GM23248 (cell line): ENCODE results near the gene FBXO2. TPM values are rescaled to one million over a fixed set of nuclear protein-coding genes. Genes with fewer than 3 reads are reported as not detected.

ENCODE experiments used
- DNase-seq: peaks from one replicate; pipeline ENCODE4 v3.0.0-alpha.2; 2015
- H2AFZ ChIP-seq: fragments of 200-600 bp; sonication (generic); 2 replicates; pipeline ENCODE4 v1.6.1; 2016; ENCODE audit warnings: antibody characterized with exemption
- H3F3A ChIP-seq: fragments of 200-600 bp; sonication (generic); 2 replicates; pipeline ENCODE4 v1.6.1; 2016; ENCODE audit warnings: mild to moderate bottlenecking, antibody characterized with exemption, mixed run types; ENCODE audit not compliant: insufficient read depth
- H3K27ac ChIP-seq: fragments of 200-600 bp; sonication (generic); 2 replicates; pipeline ENCODE4 v1.5.1; 2016; ENCODE audit warnings: mild to moderate bottlenecking
- H3K27me3 ChIP-seq: fragments of 200-600 bp; sonication (generic); replicated peaks from 2 replicates; pipeline ENCODE4 v1.6.1; 2016; ENCODE audit warnings: mild to moderate bottlenecking; ENCODE audit not compliant: insufficient read depth
- H3K36me3 ChIP-seq: fragments of 200-600 bp; sonication (generic); 2 replicates; pipeline ENCODE4 v1.6.1; 2016; ENCODE audit warnings: low read depth, mild to moderate bottlenecking
- H3K4me1 ChIP-seq: fragments of 200-600 bp; sonication (generic); 2 replicates; pipeline ENCODE4 v1.6.1; 2016; ENCODE audit warnings: mild to moderate bottlenecking; ENCODE audit not compliant: insufficient read depth
- H3K4me2 ChIP-seq: fragments of 200-600 bp; sonication (generic); one replicate; pipeline ENCODE4 v1.6.1; 2016; ENCODE audit warnings: mild to moderate bottlenecking; ENCODE audit not compliant: unreplicated experiment
- H3K4me3 ChIP-seq: fragments of 200-600 bp; sonication (generic); 2 replicates; pipeline ENCODE4 v1.5.1; 2016; ENCODE audit warnings: mild to moderate bottlenecking
- H3K79me2 ChIP-seq: fragments of 200-600 bp; sonication (generic); 2 replicates; pipeline ENCODE4 v1.6.1; 2016; ENCODE audit warnings: mild to moderate bottlenecking; ENCODE audit not compliant: insufficient read depth
- H3K9ac ChIP-seq: fragments of 200-600 bp; sonication (generic); 2 replicates; pipeline ENCODE4 v1.6.1; 2016; ENCODE audit warnings: mild to moderate bottlenecking
- H3K9me2 ChIP-seq: fragments of 200-600 bp; sonication (generic); 2 replicates; pipeline ENCODE4 v1.6.1; 2016; ENCODE audit warnings: mixed run types, mild to moderate bottlenecking, moderate library complexity; ENCODE audit not compliant: insufficient read depth
- H3K9me3 ChIP-seq: fragments of 200-600 bp; sonication (generic); one replicate; pipeline ENCODE4 v1.6.1; 2017; ENCODE audit warnings: low read depth
- H4K20me1 ChIP-seq: fragments of 200-600 bp; sonication (generic); 2 replicates; pipeline ENCODE4 v1.6.0; 2016; ENCODE audit not compliant: insufficient read depth
- EZH2 ChIP-seq: fragments of 200-600 bp; sonication (generic); IDR thresholded peaks from 2 replicates; pipeline ENCODE4 v1.6.1; 2018; ENCODE audit warnings: antibody characterized with exemption, mild to moderate bottlenecking; ENCODE audit not compliant: insufficient read depth, poor library complexity, severe bottlenecking
- EZH2phosphoT487 ChIP-seq: fragments of 200-600 bp; sonication (generic); IDR thresholded peaks from 2 replicates; pipeline ENCODE4 v1.6.1; 2018; ENCODE audit warnings: antibody characterized with exemption, moderate library complexity, mild to moderate bottlenecking, low read depth; ENCODE audit not compliant: insufficient read depth
- WGBS, 2 experiments: methylation state at CpG; one replicate each; pipeline ENCODE4 v1.1.6; 2015 to 2017; ENCODE audit warnings: low lambda C conversion rate in 2 of 2, low coverage in 1 of 2; ENCODE audit errors: missing lambda C conversion rate in 2 of 2; 5-methylcytosine and 5-hydroxymethylcytosine counted together
- in situ Hi-C: fragments of 300-500 bp; cut with MboI; formaldehyde crosslinking; loops from 2 replicates; pipeline ENCODE4 v1.15.0; 2020
- polyA plus RNA-seq: library from polyadenylated mRNA; unstranded; fragments of >200 nt; fragmentation: Nextera tagmentation; extraction: Ambion mirVana; gene quantifications from 2 replicates; pipeline ENCODE4 v1.2.1, GENCODE V29; 2016
- total RNA-seq: library from RNA; depleted of rRNA; stranded (reverse); fragments of >200 nt; shearing (Covaris generic); gene quantifications from 2 replicates; pipeline ENCODE4 v1.2.3, GENCODE V29; 2014

FBXO2 gene
- total and polyA plus RNA-seq, 2 experiments from 2014 or later: 0.54 to 1.1 TPM

- H4K20me1 ChIP-seq: no peaks in the 10 kb centered on the region
- no peaks in the 10 kb centered on the region for H3K9me2 ChIP-seq
- H3K4me3 ChIP-seq: no peak overlapping the region
- H3K4me2 ChIP-seq: no peak overlapping the region
- no peak overlapping the region for H3K27ac ChIP-seq
- in situ Hi-C loops: no loop called here
- H3F3A ChIP-seq: no peaks in the 10 kb centered on the region
- no peaks in the 10 kb centered on the region for H3K79me2 ChIP-seq
- H3K9me3 ChIP-seq: no peaks in the 10 kb centered on the region
- DNase-seq: no peak
- TF ChIP-seq EZH2phosphoT487 (no peak), EZH2 (no peak)
- H3K36me3 ChIP-seq: no peaks in the 10 kb centered on the region
- no peaks in the 10 kb centered on the region for H3K4me1 ChIP-seq
- no peak overlapping the region for H2AFZ ChIP-seq
- WGBS, 2 experiments: 40 to 48% methylated on average over 6 of the region's 6 CpGs
- H3K9ac ChIP-seq: no peak overlapping the region
- peaks cover 5% of the 10 kb centered on the region for H3K27me3 ChIP-seq
These were observed 47.5 kb downstream of the FBXO2 start for GRCh38 chr1:11606775-11607174.

- TF ChIP-seq EZH2 (no peak), EZH2phosphoT487 (no peak)
- no peaks in the 10 kb centered on the region for H3K9me2 ChIP-seq
- 30 to 37% methylated on average over 5 of the region's 5 CpGs for WGBS, 2 experiments
These were observed 51.2 kb downstream of the FBXO2 start for GRCh38 chr1:11602981-11603380.

GRCh38 chr1:11602424-11602823 is 51.8 kb downstream of the FBXO2 start:
- H3K27me3 ChIP-seq: peaks cover 9% of the 10 kb centered on the region

More at GRCh38 chr1:11602981-11603380, 51.2 kb downstream of the FBXO2 start:
- Histone ChIP-seq H4K20me1 (no peaks in the 10 kb centered on the region), H3K4me2 (no peak overlapping the region), H3K79me2 (no peaks in the 10 kb centered on the region), H3K4me3 (no peak overlapping the region), H3K9me3 (no peaks in the 10 kb centered on the region), H3K27ac (no peak overlapping the region), H3K9ac (no peak overlapping the region), H3K27me3 (peaks cover 9% of the 10 kb centered on the region), H3K4me1 (no peaks in the 10 kb centered on the region), H3F3A (no peaks in the 10 kb centered on the region), H3K36me3 (no peaks in the 10 kb centered on the region), H2AFZ (no peak overlapping the region)
- no peak for DNase-seq
- in situ Hi-C loops: no loop called here

GRCh38 chr1:11600836-11601235 is 53.4 kb downstream of the FBXO2 start:
- Histone ChIP-seq H3K9me3 (no peaks in the 10 kb centered on the region), H3F3A (no peaks in the 10 kb centered on the region), H3K9ac (no peak overlapping the region), H3K9me2 (no peaks in the 10 kb centered on the region), H3K27ac (no peak overlapping the region), H3K79me2 (no peaks in the 10 kb centered on the region), H2AFZ (no peak overlapping the region), H3K27me3 (peaks cover 9% of the 10 kb centered on the region; the same call in 1 of the 2 replicates), H3K4me3 (no peak overlapping the region), H3K4me1 (no peaks in the 10 kb centered on the region), H3K36me3 (no peaks in the 10 kb centered on the region), H4K20me1 (no peaks in the 10 kb centered on the region), H3K4me2 (no peak overlapping the region)
- WGBS, 2 experiments: 22% methylated on average over 7 of the region's 7 CpGs
- no peak for DNase-seq
- in situ Hi-C loops: no loop called here
- no peak for TF ChIP-seq EZH2phosphoT487
- TF ChIP-seq EZH2: no peak

More at GRCh38 chr1:11602424-11602823, 51.8 kb downstream of the FBXO2 start:
- no peak overlapping the region for H2AFZ ChIP-seq
- in situ Hi-C loops: no loop called here
- no peaks in the 10 kb centered on the region for H3K36me3 ChIP-seq
- no peaks in the 10 kb centered on the region for H4K20me1 ChIP-seq
- TF ChIP-seq EZH2phosphoT487 (no peak), EZH2 (no peak)
- H3K9ac ChIP-seq: no peak overlapping the region
- H3K4me1 ChIP-seq: no peaks in the 10 kb centered on the region
- WGBS, 2 experiments: 10 to 16% methylated on average over 3 of the region's 3 CpGs
- H3K9me3 ChIP-seq: no peaks in the 10 kb centered on the region
- no peaks in the 10 kb centered on the region for H3K79me2 ChIP-seq
- no peaks in the 10 kb centered on the region for H3K9me2 ChIP-seq
- DNase-seq: no peak
- H3K27ac ChIP-seq: no peak overlapping the region
- no peak overlapping the region for H3K4me3 ChIP-seq
- H3K4me2 ChIP-seq: no peak overlapping the region
- H3F3A ChIP-seq: no peaks in the 10 kb centered on the region
